Loucy (cell line): ENCODE measurements around the gene SPACDR.
"Not testable (repeated sequence)": the region's sequence is repeated elsewhere in the genome, so short reads cannot be mapped to it uniquely, and the experiment has no call there.

Source experiments
- H2AFZ ChIP-seq: fragments of 200-600 bp; sonication (generic); 2 replicates; pipeline ENCODE4 v1.6.0; 2016; ENCODE audit warnings: antibody characterized with exemption, mild to moderate bottlenecking, low read length, moderate library complexity
- H3F3A ChIP-seq: fragments of 200-600 bp; 2 replicates; pipeline ENCODE4 v1.6.0; 2016; ENCODE audit warnings: antibody characterized with exemption, low read depth, mild to moderate bottlenecking
- H3K27me3 ChIP-seq: fragments of 200-600 bp; sonication (generic); 2 replicates; pipeline ENCODE4 v1.6.1; 2014; ENCODE audit warnings: low read length, mild to moderate bottlenecking; ENCODE audit not compliant: insufficient read depth, poor library complexity, severe bottlenecking
- H3K36me3 ChIP-seq: fragments of 200-600 bp; sonication (generic); 2 replicates; pipeline ENCODE4 v1.6.1; 2016; ENCODE audit warnings: low read length; ENCODE audit not compliant: insufficient read depth
- H3K4me1 ChIP-seq: fragments of 200-600 bp; sonication (generic); 2 replicates; pipeline ENCODE4 v1.5.1; 2014; ENCODE audit warnings: low read length, mild to moderate bottlenecking; ENCODE audit not compliant: insufficient read depth, poor library complexity, severe bottlenecking
- H3K4me2 ChIP-seq: fragments of 200-600 bp; sonication (generic); 2 replicates; pipeline ENCODE4 v1.6.0; 2014; ENCODE audit warnings: antibody characterized with exemption, low read length, low read depth, mild to moderate bottlenecking; ENCODE audit not compliant: poor library complexity, severe bottlenecking
- H3K4me3 ChIP-seq: fragments of 200-600 bp; sonication (generic); 2 replicates; pipeline ENCODE4 v1.5.1; 2014; ENCODE audit warnings: low read length, mild to moderate bottlenecking, mixed read lengths; ENCODE audit not compliant: poor library complexity, severe bottlenecking
- H3K79me2 ChIP-seq: fragments of 200-600 bp; sonication (generic); 2 replicates; pipeline ENCODE4 v1.6.1; 2014; ENCODE audit warnings: low read length; ENCODE audit not compliant: insufficient read depth
- H3K9ac ChIP-seq: fragments of 200-600 bp; sonication (generic); 2 replicates; pipeline ENCODE4 v1.6.0; 2014; ENCODE audit warnings: mild to moderate bottlenecking, low read depth, low read length, moderate library complexity; ENCODE audit not compliant: poor library complexity, severe bottlenecking
- H3K9me2 ChIP-seq: fragments of 200-600 bp; sonication (generic); replicated peaks from 2 replicates; pipeline ENCODE4 v1.6.1; 2016; ENCODE audit warnings: low read depth, low read length, mixed read lengths
- H3K9me3 ChIP-seq: fragments of 200-600 bp; sonication (generic); 2 replicates; pipeline ENCODE4 v1.6.1; 2014; ENCODE audit warnings: mild to moderate bottlenecking, antibody characterized with exemption, low read length, low read depth; ENCODE audit not compliant: insufficient read depth
- H4K20me1 ChIP-seq: fragments of 200-600 bp; sonication (generic); 2 replicates; pipeline ENCODE4 v1.6.0; 2014; ENCODE audit warnings: antibody characterized with exemption, low read length, mild to moderate bottlenecking; ENCODE audit not compliant: insufficient read depth, poor library complexity, severe bottlenecking
- CTCF ChIP-seq: fragments of 200-600 bp; sonication (generic); conservative IDR thresholded peaks from 2 replicates; pipeline ENCODE4 v1.5.1; 2014; ENCODE audit warnings: mild to moderate bottlenecking, antibody characterized with exemption, low read length
- EZH2phosphoT487 ChIP-seq: fragments of 200-600 bp; IDR thresholded peaks from 2 replicates; pipeline ENCODE4 v1.6.1; 2018; ENCODE audit warnings: antibody characterized with exemption, mild to moderate bottlenecking, moderate library complexity, borderline replicate concordance

Gene SPACDR

GRCh38 chr7:100452513-100452912 lies 11.5 kb downstream of the SPACDR start:
- no peak overlapping the region for H3K4me2 ChIP-seq
- TF ChIP-seq CTCF: no peak
- TF ChIP-seq EZH2phosphoT487: no peak
- H3K4me1 ChIP-seq: peaks cover 21% of the 10 kb centered on the region
- no peaks in the 10 kb centered on the region for H3K27me3 ChIP-seq
- no peak overlapping the region for H3K4me3 ChIP-seq
- H3K9me2 ChIP-seq: no peaks in the 10 kb centered on the region
- H2AFZ ChIP-seq: no peak overlapping the region
- H3K9ac ChIP-seq: no peak overlapping the region
- H4K20me1 ChIP-seq: no peaks in the 10 kb centered on the region
- H3F3A ChIP-seq: no peaks in the 10 kb centered on the region
- no peaks in the 10 kb centered on the region for H3K9me3 ChIP-seq
- no peaks in the 10 kb centered on the region for H3K79me2 ChIP-seq
- no peaks in the 10 kb centered on the region for H3K36me3 ChIP-seq

GRCh38 chr7:100449190-100449795 lies 14.8 kb downstream of the SPACDR start:
- Histone ChIP-seq H3K9me2 (no peaks in the 10 kb centered on the region), H3K27me3 (no peaks in the 10 kb centered on the region), H3K79me2 (no peaks in the 10 kb centered on the region), H3K4me2 (no peak overlapping the region), H2AFZ (no peak overlapping the region), H3K9ac (no peak overlapping the region), H3K4me1 (peaks cover 18% of the 10 kb centered on the region), H3K4me3 (no peak overlapping the region), H3K36me3 (no peaks in the 10 kb centered on the region), H3K9me3 (no peaks in the 10 kb centered on the region), H3F3A (no peaks in the 10 kb centered on the region), H4K20me1 (no peaks in the 10 kb centered on the region)
- TF ChIP-seq CTCF (no peak), EZH2phosphoT487 (no peak)

GRCh38 chr7:100447363-100447762 lies 16.7 kb downstream of the SPACDR start:
- not testable (repeated sequence) for H3K9me3 ChIP-seq, H2AFZ ChIP-seq, H3K79me2 ChIP-seq, H3K27me3 ChIP-seq, H3F3A ChIP-seq, H3K4me2 ChIP-seq, H3K9me2 ChIP-seq, H3K4me3 ChIP-seq, H3K36me3 ChIP-seq, H3K9ac ChIP-seq, H4K20me1 ChIP-seq
- H3K4me1 ChIP-seq: peaks cover 12% of the 10 kb centered on the region

- H4K20me1 ChIP-seq: no peaks in the 10 kb centered on the region
- no peaks in the 10 kb centered on the region for H3K36me3 ChIP-seq
- no peak overlapping the region for H2AFZ ChIP-seq
- TF ChIP-seq EZH2phosphoT487: no peak
- TF ChIP-seq CTCF: no peak
- no peaks in the 10 kb centered on the region for H3K9me3 ChIP-seq
- no peak overlapping the region for H3K4me2 ChIP-seq
- no peaks in the 10 kb centered on the region for H3K79me2 ChIP-seq
- no peak overlapping the region for H3K9ac ChIP-seq
- no peaks in the 10 kb centered on the region for H3K9me2 ChIP-seq
- H3K27me3 ChIP-seq: no peaks in the 10 kb centered on the region
- H3K4me1 ChIP-seq: peaks cover 12% of the 10 kb centered on the region
- H3F3A ChIP-seq: no peaks in the 10 kb centered on the region
- H3K4me3 ChIP-seq: no peak overlapping the region
Observed at GRCh38 chr7:100446040-100446439, 18.0 kb downstream of the SPACDR start.
